GM12892 (cell line): ENCODE measurements around the gene PAFAH1B1.

Experiments
- DNase-seq: peaks from one replicate; pipeline ENCODE4 v3.0.0; 2011; ENCODE audit not compliant: insufficient read length
- FAIRE-seq: peaks from 2 replicates; lab custom pipeline; 2011; peaks lifted over from hg19 to GRCh38; lab: Jason Lieb, UNC
- POLR2A ChIP-seq: IDR thresholded peaks from 2 replicates; pipeline ENCODE4 v1.6.1; 2011; ENCODE audit warnings: low read depth, low read length, control low read depth
- POLR2AphosphoS5 ChIP-seq: IDR thresholded peaks from 2 replicates; pipeline ENCODE4 v1.6.1; 2011; ENCODE audit warnings: low read depth, low read length, control low read depth
- TAF1 ChIP-seq: IDR thresholded peaks from 2 replicates; pipeline ENCODE4 v1.6.1; 2011; ENCODE audit warnings: low read depth, mild to moderate bottlenecking, control low read depth, low read length, borderline replicate concordance

PAFAH1B1 gene

GRCh38 chr17:2700030-2700490, 106.6 kb downstream of the PAFAH1B1 start:
- DNase-seq (peak; percentile 24), FAIRE-seq (no peak)
- TF ChIP-seq TAF1 (no peak), POLR2A (no peak; the same call in 1 of the 2 replicates), POLR2AphosphoS5 (0 out of 2 replicates have a peak, but pooled peaks have one; percentile 13)

- TF ChIP-seq POLR2AphosphoS5 (no peak), POLR2A (no peak), TAF1 (no peak)
- DNase-seq (no peak), FAIRE-seq (no peak)
Measured at GRCh38 chr17:2700491-2701141, 107.2 kb downstream of the PAFAH1B1 start.

- no peak for FAIRE-seq
- DNase-seq, result peak; percentile 23
- TF ChIP-seq POLR2A (no peak), POLR2AphosphoS5 (no peak; the same call in 1 of the 2 replicates), TAF1 (no peak)
Measured at GRCh38 chr17:2701161-2701995, 107.9 kb downstream of the PAFAH1B1 start.

GRCh38 chr17:2701996-2702741, 108.7 kb downstream of the PAFAH1B1 start:
- DNase-seq (peak; percentile 19), FAIRE-seq (no peak)
- TF ChIP-seq POLR2AphosphoS5 (no peak), POLR2A (no peak), TAF1 (no peak)

- DNase-seq (no peak), FAIRE-seq (no peak)
- TF ChIP-seq TAF1 (no peak), POLR2AphosphoS5 (no peak), POLR2A (no peak)
Measured at GRCh38 chr17:2703181-2703580, 109.7 kb downstream of the PAFAH1B1 start.

GRCh38 chr17:2703606-2704005, 110.2 kb downstream of the PAFAH1B1 start:
- FAIRE-seq, result no peak
- no peak for TF ChIP-seq TAF1
- TF ChIP-seq POLR2A, result no peak
- TF ChIP-seq POLR2AphosphoS5, result no peak
- DNase-seq, result no peak

GRCh38 chr17:2704031-2704889, 110.8 kb downstream of the PAFAH1B1 start:
- no peak for DNase-seq
- no peak for FAIRE-seq
- TF ChIP-seq TAF1 (no peak), POLR2AphosphoS5 (no peak), POLR2A (0 out of 2 replicates have a peak, but pooled peaks have one; percentile 15)

- TF ChIP-seq TAF1 (no peak), POLR2A (0 out of 2 replicates have a peak, but pooled peaks have one; percentile 11), POLR2AphosphoS5 (peak; percentile 35; the same call in 1 of the 2 replicates)
- FAIRE-seq (no peak), DNase-seq (no peak)
Measured at GRCh38 chr17:2704890-2705248, 111.4 kb downstream of the PAFAH1B1 start.

GRCh38 chr17:2705263-2705662, 111.8 kb downstream of the PAFAH1B1 start:
- FAIRE-seq (no peak), DNase-seq (no peak)
- TF ChIP-seq POLR2AphosphoS5 (no peak), POLR2A (no peak), TAF1 (no peak)
